GM21423 (cell line): Measurements from ENCODE around the gene RTKN.
"Not testable (repeated sequence)": the region's sequence is repeated elsewhere in the genome, so short reads cannot be mapped to it uniquely, and the experiment has no call there.

Source experiments
- ATAC-seq: cut with Tn5 transposase; IDR thresholded peaks from one replicate; pipeline ENCODE4 v1.9.1; 2021; ENCODE audit warnings: mild to moderate bottlenecking, moderate library complexity; ENCODE audit not compliant: unreplicated experiment

RTKN gene

GRCh38 chr2:74462054-74462785, 20.5 kb upstream of the RTKN start:
- ATAC-seq = no peak

GRCh38 chr2:74461187-74462053, 19.7 kb upstream of the RTKN start:
- no peak for ATAC-seq

GRCh38 chr2:74460187-74460586, 18.4 kb upstream of the RTKN start:
- ATAC-seq = not testable (repeated sequence)

GRCh38 chr2:74459503-74460118, 17.9 kb upstream of the RTKN start:
- not testable (repeated sequence) for ATAC-seq

GRCh38 chr2:74458938-74459363, 17.2 kb upstream of the RTKN start:
- ATAC-seq = no peak

- peak; percentile 82 for ATAC-seq
These were observed 16.6 kb upstream of the RTKN start, which contains the start of gene WBP1 for GRCh38 chr2:74458132-74458937. TSS of gene WBP1 (plus strand) at chr2:74458438. CDS start at chr2:74458603, 165 bp downstream.

- ATAC-seq = peak; percentile 24
These were observed 15.9 kb upstream of the RTKN start for GRCh38 chr2:74457549-74458131.

- ATAC-seq = no peak
These were observed 15.4 kb upstream of the RTKN start for GRCh38 chr2:74457129-74457548.

GRCh38 chr2:74454654-74455511, 13.1 kb upstream of the RTKN start, which contains the start of gene INO80B:
TSS of gene INO80B (plus strand) at chr2:74455087. CDS start at chr2:74455117, 30 bp downstream.
- peak; percentile 42 for ATAC-seq

GRCh38 chr2:74450570-74451190, 8.9 kb upstream of the RTKN start:
- no peak for ATAC-seq

GRCh38 chr2:74448771-74449170, 7.0 kb upstream of the RTKN start:
- no peak for ATAC-seq

GRCh38 chr2:74447230-74447999, 5.7 kb upstream of the RTKN start:
- no peak for ATAC-seq

- no peak for ATAC-seq
These were observed 3.0 kb upstream of the RTKN start for GRCh38 chr2:74444498-74445318.

GRCh38 chr2:74442483-74443297, 953 bp upstream of the RTKN start:
- not testable (repeated sequence) for ATAC-seq

GRCh38 chr2:74441170-74441689, 507 bp downstream of the RTKN start:
- peak; percentile 23 for ATAC-seq
